RWPE1 (cell line): ENCODE results near the gene ZCCHC14.

Experiments used
- CTCF ChIA-PET: fragments of 350-600 bp; sonication (Branson Sonifier 250); formaldehyde crosslinking; extraction: SDS; loops from one replicate; lab custom pipeline; 2021; lab: Yijun Ruan, JAX
- POLR2A ChIA-PET: fragments of 400-600 bp; formaldehyde crosslinking; extraction: SDS; loops from one replicate; lab custom pipeline; 2020; ENCODE audit warnings: antibody characterized with exemption; ENCODE audit not compliant: low non-redundant PET; lab: Yijun Ruan, JAX
- DNase-seq: peaks from one replicate; pipeline ENCODE4 v3.0.0; 2012; ENCODE audit warnings: low spot score
- H3K27ac ChIP-seq: fragments of 450-650 bp; 2 replicates; pipeline ENCODE4 v1.5.1; 2017
- TF ChIP-seq, protein P1 (sequence below): fragments of 450-650 bp; conservative IDR thresholded peaks from 2 replicates; pipeline ENCODE4 v1.5.1; 2017; ENCODE audit warnings: low read depth, mild to moderate bottlenecking

Gene ZCCHC14

DNA sequence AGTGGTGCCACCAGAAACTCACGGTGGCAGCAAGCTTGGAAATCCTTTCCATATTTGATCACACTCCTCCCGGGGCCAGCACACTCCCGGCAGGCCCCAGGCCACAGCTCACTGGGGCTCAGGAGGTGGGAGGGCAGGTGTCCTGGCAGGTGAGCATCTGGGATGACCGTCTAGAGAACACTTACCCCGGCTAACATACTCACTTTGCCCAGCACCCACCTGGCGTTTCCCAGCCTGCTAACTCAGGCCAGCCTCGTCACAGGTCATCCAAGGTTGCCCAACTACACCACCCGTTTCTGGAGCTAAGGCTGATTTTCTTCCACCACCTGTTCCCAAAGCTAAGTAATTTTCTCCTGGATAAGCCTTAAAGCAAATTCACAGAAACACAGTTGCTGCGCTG is 134.1 kb downstream of the ZCCHC14 start:
- ChIA-PET POLR2A (no interaction called here), CTCF (no interaction called here)
- no peak for DNase-seq
- TF ChIP-seq, protein P1, sequence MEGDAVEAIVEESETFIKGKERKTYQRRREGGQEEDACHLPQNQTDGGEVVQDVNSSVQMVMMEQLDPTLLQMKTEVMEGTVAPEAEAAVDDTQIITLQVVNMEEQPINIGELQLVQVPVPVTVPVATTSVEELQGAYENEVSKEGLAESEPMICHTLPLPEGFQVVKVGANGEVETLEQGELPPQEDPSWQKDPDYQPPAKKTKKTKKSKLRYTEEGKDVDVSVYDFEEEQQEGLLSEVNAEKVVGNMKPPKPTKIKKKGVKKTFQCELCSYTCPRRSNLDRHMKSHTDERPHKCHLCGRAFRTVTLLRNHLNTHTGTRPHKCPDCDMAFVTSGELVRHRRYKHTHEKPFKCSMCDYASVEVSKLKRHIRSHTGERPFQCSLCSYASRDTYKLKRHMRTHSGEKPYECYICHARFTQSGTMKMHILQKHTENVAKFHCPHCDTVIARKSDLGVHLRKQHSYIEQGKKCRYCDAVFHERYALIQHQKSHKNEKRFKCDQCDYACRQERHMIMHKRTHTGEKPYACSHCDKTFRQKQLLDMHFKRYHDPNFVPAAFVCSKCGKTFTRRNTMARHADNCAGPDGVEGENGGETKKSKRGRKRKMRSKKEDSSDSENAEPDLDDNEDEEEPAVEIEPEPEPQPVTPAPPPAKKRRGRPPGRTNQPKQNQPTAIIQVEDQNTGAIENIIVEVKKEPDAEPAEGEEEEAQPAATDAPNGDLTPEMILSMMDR, result no peak
- no peak overlapping the region for H3K27ac ChIP-seq

DNA sequence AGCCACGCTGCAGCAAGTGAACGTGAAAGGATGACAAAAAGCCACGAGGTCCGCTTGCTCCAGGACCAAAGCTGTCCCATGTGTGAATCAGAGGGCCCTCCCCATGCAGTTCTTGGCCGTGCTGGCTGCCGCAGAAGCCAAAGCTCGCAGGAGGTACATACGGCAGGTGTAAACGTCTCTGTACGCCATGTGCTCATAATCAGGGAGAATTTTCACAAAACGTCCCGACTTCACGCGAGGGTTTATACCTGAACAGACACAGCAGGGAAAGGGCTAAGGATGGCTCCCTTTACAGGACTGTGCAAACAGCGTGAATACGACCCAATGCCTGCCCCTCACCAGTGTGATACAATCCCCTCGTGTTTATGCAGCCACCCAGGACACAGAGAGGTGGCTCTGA is 134.6 kb downstream of the ZCCHC14 start:
- ChIA-PET POLR2A (no interaction called here), CTCF (no interaction called here)
- TF ChIP-seq, protein P1, result no peak
- DNase-seq, result no peak
- H3K27ac ChIP-seq, result no peak overlapping the region

DNA sequence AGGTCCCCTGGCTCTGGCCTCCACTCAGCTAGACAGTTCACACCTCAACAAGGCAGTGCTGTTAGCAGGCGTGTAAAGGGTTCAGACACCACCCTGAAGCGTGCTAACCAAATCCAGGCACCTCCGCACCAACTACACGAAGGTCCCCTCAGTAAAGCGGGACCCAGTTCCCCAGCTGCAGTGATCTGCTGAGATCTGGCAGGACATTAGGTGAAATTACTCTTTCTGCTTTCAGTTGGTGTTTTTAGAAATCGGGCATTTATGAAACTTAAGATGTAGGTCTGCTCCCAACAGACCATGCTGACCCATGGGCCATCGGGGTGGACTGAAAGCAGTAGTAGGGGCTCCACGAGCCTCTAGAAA is 136.4 kb downstream of the ZCCHC14 start:
- ChIA-PET POLR2A (no interaction called here), CTCF (no interaction called here)
- TF ChIP-seq, protein P1, result no peak
- no peak for DNase-seq
- H3K27ac ChIP-seq, result no peak overlapping the region
